ELR (cell line): ENCODE results near the gene EPM2A.
"Not testable (repeated sequence)": the region's sequence is repeated elsewhere in the genome, so short reads cannot be mapped to it uniquely, and the experiment has no call there.

ENCODE experiments used
- DNase-seq: peaks from one replicate; pipeline ENCODE4 v3.0.0-alpha.2; 2015; ENCODE audit warnings: low read depth

Gene EPM2A

DNA sequence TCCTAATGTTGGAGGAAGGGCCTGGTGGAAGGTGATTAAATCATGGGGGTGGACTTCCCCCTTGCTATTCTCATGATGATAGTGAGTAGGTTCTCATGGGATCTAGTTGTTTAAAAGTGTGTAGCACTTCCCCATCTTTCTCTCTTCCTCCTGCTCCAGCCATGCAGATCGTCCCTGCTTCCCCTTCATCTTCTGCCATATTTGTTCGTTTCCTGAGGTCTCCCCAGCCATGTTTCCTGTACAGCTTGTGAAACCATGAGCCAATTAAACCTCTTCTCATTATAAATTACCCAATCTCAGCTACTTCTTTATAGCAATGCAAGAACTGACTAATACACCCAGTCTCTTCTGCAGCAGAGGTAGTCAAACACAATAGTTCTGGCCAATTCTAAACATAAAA lies 5.4 kb downstream of the EPM2A start:
- no peak for DNase-seq

- no peak for DNase-seq
These were observed 6.6 kb downstream of the EPM2A start for GRCh38 chr6:145728444-145729385.

DNA sequence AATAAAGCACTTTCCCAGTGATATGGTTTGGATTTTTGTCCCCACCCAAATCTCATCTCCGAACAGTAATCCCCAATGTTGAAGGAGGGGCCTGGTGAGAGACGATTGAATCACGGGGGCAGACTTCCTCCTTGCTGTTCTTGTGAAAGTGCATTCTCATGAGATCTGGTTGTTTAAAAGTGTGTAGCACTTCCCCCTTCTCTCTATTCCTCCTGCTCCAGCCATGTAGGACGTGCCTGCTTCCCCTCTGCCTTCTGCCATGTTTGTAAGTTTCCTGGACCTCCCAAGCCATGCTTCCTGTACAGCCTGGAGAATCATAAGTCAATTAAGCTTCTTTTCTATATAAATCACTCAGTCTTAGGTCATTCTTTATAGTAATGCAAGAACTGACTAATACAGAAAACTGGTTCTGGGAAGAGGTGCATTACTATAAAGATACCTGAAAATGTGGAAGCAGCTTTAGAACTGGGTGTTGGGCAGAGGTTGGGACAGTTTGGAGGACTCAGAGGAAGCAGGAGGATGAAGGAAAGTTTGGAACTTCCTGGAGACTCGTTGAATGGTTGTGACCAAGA lies 7.4 kb downstream of the EPM2A start:
- DNase-seq = no peak

DNA sequence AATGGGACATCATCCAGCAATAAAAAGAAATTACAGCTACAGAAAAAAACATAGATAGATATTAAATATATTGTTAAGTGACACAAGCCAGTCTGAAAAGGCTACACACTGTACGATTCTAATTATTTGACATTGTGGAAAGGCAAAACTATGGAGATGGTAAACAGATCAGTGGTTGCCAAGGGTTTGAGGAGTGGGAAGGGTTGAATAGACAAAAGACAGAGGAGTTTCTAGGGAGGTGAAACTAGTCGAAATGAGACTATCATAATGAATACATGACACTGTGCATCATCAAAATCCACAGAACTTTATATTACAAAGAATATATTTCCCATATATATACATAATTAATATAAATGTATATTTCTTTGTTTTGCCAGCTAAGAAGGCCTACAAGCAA lies 9.8 kb downstream of the EPM2A start:
- no peak for DNase-seq

- DNase-seq = no peak
These were observed 11.7 kb downstream of the EPM2A start for GRCh38 chr6:145723646-145724045.

- DNase-seq = no peak
These were observed 13.1 kb downstream of the EPM2A start for GRCh38 chr6:145722190-145722589.

DNA sequence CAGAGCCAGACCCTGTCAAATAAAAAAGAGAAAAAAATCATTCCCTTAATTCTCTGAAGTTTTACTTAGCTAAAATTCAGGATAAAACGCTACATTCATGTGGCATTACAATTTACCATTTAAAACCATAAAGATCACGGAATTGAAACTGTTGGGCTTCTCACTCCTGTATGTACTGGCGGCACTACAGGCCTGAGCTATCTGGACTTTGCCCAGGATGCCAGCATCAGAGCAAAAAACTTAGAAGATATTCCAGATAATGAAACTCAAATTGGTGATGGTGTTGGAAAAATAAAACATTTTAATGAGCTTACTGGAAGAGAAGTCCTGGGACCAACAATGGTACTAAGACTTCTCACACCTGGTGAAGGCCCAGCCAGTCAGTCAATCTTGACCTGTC lies 14.2 kb downstream of the EPM2A start:
- no peak for DNase-seq

GRCh38 chr6:145715426-145715825 lies 19.9 kb downstream of the EPM2A start:
- DNase-seq = no peak

GRCh38 chr6:145714731-145715130 lies 20.6 kb downstream of the EPM2A start:
- DNase-seq = no peak

GRCh38 chr6:145713773-145714172 lies 21.5 kb downstream of the EPM2A start:
- DNase-seq = no peak

DNA sequence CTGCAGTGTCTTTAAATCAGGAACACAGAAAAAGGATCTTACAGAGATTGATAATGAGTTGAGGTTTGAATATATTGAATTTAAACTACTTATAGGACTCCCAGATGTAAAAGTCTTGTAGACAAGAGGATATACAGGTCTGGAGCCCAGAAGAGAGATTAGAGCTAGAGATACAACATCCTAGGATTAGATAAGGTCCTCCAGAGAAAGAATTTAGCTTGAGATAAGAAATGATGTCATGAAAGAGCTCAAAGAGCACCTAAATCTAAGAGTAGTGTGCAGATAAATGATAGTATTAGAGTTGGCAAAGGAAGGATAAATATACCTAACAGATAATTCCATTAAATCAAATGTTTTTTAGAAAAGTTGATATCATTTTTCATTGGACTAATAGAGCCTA lies 23.9 kb downstream of the EPM2A start:
- no peak for DNase-seq

GRCh38 chr6:145707397-145707796 lies 27.9 kb downstream of the EPM2A start:
- DNase-seq = no peak

- DNase-seq = peak; percentile 77
These were observed 29.8 kb downstream of the EPM2A start for GRCh38 chr6:145705561-145705960.

DNA sequence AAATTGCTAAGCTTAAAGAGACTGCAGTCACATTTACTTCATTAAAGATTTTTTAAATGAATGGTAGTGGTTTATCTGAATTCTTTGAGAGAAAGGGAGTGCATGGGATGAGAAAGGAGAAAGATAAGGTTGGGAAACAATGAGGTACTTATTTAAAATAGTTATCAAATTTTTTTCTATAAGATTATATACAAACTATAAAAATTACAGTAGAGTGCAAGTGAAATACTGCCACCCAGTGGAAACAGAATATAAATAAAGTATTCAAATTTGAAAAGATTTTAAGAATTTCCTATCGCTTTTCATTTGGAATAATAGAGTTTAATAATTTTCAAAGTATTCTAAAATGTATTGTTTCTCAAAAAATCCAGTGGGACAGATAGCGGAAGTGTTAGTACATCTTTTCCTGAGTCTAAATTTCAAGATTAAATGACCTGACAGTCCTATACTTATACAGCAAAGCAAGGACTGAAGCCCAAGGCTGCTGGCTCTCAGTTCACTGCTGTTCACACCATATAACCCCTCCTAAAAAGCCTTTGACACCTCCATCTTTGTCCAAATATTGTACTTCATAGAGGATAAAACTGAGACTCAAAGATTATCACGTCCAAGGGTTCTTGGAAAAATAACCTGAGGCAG lies 31.1 kb downstream of the EPM2A start:
- peak; percentile 58 for DNase-seq

DNA sequence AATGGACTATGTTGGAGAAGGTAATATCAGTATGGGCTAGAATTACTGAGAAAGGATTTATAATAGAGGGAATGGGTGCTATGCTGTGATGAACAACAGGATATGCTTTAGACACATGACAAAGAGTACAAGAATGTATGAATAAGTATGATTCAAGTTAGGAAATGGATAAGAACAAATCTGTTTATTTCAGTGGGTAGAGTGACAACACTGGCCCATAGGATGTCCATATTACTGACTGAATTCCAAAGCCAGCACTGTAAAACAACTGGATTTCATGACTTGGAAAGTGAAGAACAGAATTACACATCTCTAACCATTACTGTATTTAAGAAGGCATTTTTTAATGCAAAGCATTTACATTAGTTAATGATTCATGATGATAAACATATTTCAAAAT lies 35.9 kb downstream of the EPM2A start:
- peak; percentile 91 for DNase-seq

- DNase-seq = not testable (repeated sequence)
These were observed 37.9 kb downstream of the EPM2A start for GRCh38 chr6:145697401-145697800.

GRCh38 chr6:145694083-145694737 lies 41.1 kb downstream of the EPM2A start:
- no peak for DNase-seq

GRCh38 chr6:145690969-145691368 lies 44.4 kb downstream of the EPM2A start:
- DNase-seq = no peak

DNA sequence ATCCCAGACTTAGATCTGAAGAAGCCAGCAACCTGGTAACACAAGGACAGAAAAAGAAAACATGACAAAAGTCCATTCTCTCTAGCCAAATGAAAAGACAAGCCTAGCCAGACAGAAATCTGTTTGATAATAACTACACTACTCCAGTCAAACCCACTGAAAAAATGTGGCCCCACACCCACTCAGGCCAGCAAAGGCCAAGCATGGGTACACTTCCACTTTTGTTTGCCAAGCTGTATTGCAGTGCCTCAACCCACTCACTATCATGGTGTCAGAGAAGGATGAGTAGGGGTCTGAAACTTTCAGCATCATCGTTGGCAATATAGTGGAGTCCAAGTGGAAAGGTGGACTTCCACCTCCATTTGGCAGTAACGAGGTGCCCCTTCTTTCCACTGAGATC lies 45.8 kb downstream of the EPM2A start:
- no peak for DNase-seq

- DNase-seq = peak; percentile 53
These were observed 46.8 kb downstream of the EPM2A start for GRCh38 chr6:145688493-145688905.

DNA sequence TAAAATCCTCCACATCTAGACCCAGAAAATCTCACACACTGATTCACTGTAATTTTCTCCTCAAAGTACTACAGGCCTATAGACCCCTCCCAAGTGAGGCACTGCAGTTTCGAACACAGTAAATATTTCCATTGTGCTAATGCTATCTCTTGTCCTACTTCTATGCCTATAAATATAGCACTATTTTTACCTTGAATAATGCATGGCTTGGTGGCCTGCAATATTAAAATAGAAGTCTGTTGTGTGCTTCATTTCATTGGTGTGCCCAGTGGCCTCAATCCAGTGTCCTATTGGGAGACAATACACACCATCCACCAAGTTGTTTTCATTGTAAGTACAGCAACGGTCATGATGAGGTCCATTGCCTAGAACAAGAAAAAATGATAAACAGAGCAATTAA lies 49.4 kb downstream of the EPM2A start:
- no peak for DNase-seq

DNA sequence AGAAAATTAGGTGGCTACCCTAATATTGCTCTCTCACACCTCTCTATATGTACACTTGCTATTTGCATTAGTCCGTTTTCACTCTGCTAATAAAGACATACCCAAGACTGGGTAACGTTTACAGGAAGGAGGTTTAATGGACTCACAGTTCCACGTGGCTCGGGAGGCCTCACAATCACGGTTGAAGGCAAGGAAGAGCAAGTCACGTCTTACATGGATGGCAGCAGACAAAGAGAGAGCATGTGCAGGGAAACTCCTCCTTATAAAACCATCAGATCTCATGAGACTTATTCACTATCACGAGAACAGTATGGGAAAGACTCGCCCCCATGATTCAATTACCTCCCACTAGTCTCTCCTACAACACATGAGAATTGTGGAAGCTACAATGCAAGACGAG lies 53.4 kb downstream of the EPM2A start:
- no peak for DNase-seq

GRCh38 chr6:145673504-145673903 lies 61.8 kb downstream of the EPM2A start:
- no peak for DNase-seq
